Stimulated activated CD4-positive, alpha-beta T cell treated with anti-CD3 and anti-CD28 coated beads, Interleukin-4, amount 100 ng/mL, for 24 hours (primary cell): ENCODE measurements around the gene PCDHB5.
A peak's percentile ranks its signal among the peaks of the same experiment; 100 is the strongest.
"Not testable (repeated sequence)": the region's sequence is repeated elsewhere in the genome, so short reads cannot be mapped to it uniquely, and the experiment has no call there.

Experiments used
- DNase-seq: peaks from one replicate; pipeline ENCODE4 v3.0.0-alpha.2; 2020

PCDHB5 gene

GRCh38 chr5:141135030-141135717 lies at the start of gene PCDHB5:
Gene PCDHB5, plus strand, starts transcription at chr5:141135206. Its CDS starts 229 bp downstream, at chr5:141135435.
- no peak for DNase-seq

DNA sequence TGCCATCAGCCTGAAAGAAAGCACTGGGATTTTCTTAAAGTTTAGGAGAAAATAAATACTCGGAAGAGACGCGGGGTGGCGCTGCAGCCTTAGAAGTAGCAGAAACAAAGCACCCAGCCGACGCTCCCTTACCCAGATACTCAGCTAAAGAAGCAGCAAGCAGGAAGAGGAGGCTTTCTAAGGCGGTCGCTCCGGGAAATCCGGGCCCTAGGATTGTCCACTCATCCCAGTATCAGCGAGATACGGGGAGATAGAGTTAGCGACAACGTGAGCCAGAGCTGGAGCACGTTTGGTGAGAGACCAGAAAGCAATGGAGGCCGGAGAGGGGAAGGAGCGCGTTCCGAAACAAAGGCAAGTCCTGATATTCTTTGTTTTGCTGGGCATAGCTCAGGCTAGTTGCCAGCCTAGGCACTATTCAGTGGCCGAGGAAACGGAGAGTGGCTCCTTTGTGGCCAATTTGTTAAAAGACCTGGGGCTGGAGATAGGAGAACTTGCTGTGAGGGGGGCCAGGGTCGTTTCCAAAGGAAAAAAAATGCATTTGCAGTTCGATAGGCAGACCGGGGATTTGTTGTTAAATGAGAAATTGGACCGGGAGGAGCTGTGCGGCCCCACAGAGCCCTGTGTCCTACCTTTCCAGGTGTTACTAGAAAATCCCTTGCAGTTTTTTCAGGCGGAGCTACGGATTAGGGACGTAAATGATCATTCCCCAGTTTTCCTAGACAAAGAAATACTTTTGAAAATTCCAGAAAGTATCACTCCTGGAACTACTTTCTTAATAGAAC lies 40.3 kb upstream of the PCDHB5 start, which contains the start of gene PCDHB2:
Gene PCDHB2, plus strand, starts transcription at position 135 of the 782 bp plus-strand sequence. Its CDS starts 176 bp downstream, at position 311.
- DNase-seq = no peak

GRCh38 chr5:141095263-141095641 lies 39.8 kb upstream of the PCDHB5 start:
- no peak for DNase-seq

DNA sequence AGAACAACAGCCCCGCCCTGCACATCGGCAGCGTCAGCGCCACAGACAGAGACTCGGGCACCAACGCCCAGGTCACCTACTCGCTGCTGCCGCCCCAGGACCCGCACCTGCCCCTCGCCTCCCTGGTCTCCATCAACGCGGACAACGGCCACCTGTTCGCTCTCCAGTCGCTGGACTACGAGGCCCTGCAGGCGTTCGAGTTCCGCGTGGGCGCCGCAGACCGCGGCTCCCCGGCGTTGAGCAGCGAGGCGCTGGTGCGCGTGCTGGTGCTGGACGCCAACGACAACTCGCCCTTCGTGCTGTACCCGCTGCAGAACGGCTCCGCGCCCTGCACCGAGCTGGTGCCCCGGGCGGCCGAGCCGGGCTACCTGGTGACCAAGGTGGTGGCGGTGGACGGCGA lies 38.8 kb upstream of the PCDHB5 start:
- not testable (repeated sequence) for DNase-seq

GRCh38 chr5:141096586-141096985 lies 38.4 kb upstream of the PCDHB5 start:
- not testable (repeated sequence) for DNase-seq

DNA sequence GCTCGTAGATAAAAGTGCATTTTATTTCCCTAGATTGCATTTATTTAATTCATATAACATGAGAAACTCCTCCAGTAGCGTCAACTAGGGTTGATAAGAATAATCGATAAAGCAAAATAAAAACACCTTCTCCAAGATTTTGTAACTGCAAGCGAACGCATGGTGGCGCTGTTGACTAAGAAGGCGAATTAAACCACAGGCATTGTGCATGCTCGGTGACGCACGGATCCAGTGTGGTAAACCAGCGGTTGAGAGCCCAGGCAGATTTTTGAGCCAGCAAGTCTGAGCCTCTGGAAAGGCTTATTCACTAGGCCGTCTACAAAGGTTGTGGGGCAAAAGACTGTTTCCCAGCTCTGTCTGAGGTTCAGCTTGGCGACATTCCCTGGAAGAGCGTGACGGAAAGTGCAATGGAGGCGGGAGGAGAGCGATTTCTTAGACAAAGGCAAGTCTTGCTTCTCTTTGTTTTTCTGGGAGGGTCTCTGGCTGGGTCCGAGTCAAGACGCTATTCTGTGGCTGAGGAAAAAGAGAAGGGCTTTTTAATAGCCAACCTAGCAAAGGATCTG lies 34.7 kb upstream of the PCDHB5 start, which contains the start of gene PCDHB3:
Gene PCDHB3, plus strand, starts transcription at position 231 of the 563 bp plus-strand sequence. Its CDS starts 177 bp downstream, at position 408.
- peak; percentile 18 for DNase-seq

DNA sequence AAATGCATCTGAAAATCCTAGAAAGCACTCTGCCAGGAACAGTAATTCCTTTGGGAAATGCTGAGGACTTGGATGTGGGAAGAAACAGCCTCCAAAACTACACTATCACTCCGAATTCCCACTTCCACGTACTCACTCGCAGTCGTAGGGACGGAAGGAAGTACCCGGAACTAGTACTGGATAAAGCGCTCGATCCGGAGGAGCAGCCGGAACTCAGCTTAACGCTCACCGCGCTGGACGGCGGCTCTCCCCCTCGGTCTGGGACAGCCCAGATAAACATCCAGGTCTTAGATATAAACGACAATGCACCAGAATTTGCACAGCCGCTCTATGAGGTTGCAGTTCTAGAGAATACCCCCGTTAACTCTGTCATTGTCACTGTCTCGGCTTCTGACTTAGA lies 33.9 kb upstream of the PCDHB5 start:
- no peak for DNase-seq

GRCh38 chr5:141102070-141102469 lies 32.9 kb upstream of the PCDHB5 start:
- DNase-seq = not testable (repeated sequence)

- not testable (repeated sequence) for DNase-seq
Observed at GRCh38 chr5:141102471-141102870, 32.5 kb upstream of the PCDHB5 start.

DNA sequence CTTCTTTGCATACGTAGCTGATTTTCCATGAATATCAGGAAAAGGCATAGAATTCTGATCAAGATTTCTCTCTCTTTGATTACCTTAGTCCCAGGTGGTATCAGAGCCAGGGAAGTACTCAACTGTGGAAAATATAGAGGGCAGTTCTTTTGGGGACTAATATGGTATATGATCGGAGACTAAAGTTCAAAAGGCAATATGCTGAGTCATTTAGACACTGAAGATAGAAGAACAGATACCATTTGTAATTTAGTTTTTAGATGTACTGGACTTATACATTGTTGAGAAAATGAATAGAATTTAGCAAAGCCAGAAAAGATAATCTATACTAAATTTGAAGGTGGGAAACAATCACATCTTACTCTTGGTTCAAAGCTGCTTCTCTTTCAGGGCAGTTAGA lies 29.7 kb upstream of the PCDHB5 start:
- DNase-seq = no peak

DNA sequence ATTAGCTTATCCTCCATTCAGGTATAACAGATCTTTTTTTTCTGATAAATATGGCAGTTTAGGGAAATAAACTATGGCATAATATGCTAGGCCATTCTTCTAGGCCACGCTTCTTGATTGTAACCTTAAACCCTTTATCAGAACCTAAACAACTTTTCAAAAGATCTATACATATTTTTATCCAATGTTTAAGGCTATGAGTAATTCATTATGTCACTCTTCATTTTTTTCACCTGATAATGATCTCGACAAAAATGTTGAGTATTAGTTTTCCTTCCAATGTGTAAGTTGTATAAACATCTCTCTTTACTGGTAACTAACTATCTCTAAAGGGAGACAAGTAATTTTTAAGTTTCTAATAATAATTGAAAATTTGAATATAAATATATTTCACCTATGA lies 15.8 kb upstream of the PCDHB5 start:
- DNase-seq = no peak

DNA sequence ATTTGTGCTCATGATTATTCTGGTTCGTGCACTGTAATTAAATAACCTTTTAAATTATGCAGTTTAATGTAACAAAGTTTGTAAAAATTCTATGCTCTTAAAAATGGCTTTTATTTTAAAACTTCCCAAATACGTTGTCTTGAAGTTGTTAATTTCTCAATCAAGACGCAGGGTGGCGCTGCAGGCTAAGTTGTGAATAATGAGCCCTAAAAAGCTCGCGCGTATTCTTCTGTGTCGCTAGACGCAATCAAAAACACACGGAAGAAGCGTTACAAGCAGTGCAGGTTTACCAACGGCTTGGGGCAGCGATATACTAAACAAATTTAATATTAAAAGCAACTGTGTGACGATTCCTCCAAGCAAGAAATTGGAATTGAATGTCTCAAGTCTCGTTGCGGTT lies 13.4 kb upstream of the PCDHB5 start, which contains the start of gene PCDHB4:
Gene PCDHB4, plus strand, starts transcription at position 256 of the 400 bp plus-strand sequence. CDS start 181 bp downstream, outside the sequence.
- DNase-seq = no peak

DNA sequence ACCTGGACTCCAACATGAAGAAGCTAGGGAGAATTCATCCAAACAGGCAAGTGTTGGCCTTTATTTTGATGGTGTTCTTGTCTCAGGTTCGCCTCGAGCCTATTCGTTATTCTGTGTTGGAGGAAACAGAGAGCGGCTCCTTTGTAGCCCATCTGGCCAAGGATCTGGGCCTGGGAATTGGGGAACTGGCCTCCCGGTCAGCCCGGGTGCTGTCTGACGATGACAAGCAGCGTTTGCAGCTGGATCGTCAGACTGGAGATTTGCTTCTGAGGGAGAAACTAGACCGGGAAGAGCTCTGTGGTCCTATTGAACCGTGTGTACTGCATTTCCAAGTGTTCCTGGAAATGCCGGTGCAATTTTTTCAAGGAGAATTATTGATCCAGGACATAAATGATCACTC lies 13.0 kb upstream of the PCDHB5 start:
- no peak for DNase-seq

- DNase-seq = not testable (repeated sequence)
Observed at GRCh38 chr5:141123396-141124135, 11.4 kb upstream of the PCDHB5 start.

DNA sequence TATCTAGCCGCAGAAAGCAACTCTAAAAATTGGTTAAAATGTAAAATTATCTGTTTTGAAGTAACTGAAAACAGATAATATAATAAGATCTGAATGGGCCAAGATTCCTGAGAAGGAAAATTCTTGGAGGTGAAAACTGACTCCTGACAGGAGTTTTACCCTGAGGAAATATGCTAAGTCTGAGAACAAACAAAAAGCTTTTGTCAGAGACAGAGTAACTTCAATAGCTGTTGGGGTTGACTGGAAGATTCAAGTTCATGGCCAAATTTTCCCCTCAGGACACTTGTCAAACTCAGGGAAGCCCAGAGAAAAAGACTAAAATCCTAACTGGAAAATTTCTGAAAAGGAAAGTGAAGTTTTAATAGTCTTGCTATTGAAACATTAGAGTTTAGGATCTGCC lies 7.7 kb upstream of the PCDHB5 start:
- no peak for DNase-seq

DNA sequence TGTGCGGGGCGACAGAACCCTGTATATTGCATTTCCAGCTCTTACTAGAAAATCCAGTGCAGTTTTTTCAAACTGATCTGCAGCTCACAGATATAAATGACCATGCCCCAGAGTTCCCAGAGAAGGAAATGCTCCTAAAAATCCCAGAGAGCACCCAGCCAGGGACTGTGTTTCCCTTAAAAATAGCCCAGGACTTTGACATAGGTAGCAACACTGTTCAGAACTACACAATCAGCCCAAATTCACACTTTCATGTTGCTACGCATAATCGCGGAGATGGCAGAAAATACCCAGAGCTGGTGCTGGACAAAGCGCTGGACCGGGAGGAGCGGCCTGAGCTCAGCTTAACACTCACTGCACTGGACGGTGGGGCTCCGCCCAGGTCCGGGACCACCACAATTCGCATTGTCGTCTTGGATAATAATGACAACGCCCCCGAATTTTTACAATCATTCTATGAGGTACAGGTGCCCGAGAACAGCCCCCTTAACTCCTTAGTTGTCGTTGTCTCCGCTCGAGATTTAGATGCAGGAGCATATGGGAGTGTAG lies 786 bp downstream of the PCDHB5 start:
- DNase-seq = no peak

DNA sequence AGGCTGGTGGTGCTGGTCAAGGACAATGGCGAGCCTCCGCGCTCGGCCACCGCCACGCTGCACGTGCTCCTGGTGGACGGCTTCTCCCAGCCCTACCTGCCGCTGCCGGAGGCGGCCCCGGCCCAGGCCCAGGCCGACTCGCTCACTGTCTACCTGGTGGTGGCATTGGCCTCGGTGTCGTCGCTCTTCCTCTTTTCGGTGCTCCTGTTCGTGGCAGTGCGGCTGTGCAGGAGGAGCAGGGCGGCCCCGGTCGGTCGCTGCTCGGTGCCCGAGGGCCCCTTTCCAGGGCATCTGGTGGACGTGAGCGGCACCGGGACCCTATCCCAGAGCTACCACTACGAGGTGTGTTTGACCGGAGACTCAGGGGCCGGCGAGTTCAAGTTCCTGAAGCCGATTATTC lies 2.3 kb downstream of the PCDHB5 start:
- DNase-seq = not testable (repeated sequence)

GRCh38 chr5:141149812-141150211 lies 14.8 kb downstream of the PCDHB5 start, which contains the start of gene PCDHB6:
Gene PCDHB6, plus strand, starts transcription at chr5:141150057. Its CDS starts 201 bp downstream, at chr5:141150258.
- DNase-seq = no peak

DNA sequence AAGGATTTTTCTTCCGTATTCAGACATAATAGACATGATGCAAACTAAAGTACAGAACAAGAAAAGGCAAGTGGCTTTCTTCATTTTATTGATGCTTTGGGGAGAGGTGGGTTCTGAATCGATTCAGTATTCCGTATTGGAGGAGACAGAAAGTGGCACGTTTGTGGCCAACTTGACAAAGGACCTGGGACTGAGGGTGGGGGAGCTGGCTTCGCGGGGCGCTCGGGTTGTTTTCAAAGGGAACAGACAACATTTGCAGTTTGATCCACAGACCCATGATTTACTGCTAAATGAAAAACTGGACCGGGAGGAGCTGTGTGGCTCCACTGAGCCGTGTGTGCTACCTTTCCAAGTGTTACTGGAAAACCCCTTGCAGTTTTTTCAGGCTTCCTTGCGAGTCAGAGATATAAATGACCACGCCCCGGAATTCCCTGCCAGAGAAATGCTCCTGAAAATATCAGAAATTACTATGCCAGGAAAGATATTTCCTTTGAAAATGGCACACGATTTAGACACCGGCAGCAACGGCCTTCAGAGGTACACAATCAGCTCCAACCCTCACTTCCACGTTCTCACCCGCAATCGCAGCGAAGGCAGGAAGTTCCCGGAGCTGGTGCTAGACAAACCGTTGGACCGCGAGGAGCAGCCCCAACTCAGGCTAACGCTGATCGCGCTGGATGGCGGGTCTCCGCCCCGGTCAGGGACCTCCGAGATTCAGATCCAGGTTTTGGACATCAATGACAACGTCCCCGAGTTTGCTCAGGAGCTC lies 15.4 kb downstream of the PCDHB5 start:
- no peak for DNase-seq

DNA sequence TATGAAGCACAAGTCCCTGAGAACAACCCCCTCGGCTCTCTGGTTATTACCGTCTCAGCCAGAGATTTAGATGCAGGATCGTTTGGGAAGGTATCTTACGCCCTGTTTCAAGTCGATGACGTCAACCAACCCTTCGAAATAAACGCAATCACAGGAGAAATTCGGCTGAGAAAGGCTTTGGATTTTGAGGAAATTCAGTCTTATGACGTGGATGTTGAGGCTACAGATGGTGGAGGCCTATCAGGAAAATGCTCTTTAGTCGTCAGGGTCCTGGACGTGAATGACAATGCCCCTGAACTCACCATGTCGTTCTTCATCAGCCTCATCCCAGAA lies 16.0 kb downstream of the PCDHB5 start:
- DNase-seq = no peak

- not testable (repeated sequence) for DNase-seq
Observed at GRCh38 chr5:141151632-141152031, 16.6 kb downstream of the PCDHB5 start.

GRCh38 chr5:141152096-141152495 lies 17.1 kb downstream of the PCDHB5 start:
- not testable (repeated sequence) for DNase-seq
